Bone marrow (tissue), 2 donors: ENCODE measurements around the gene OR5J2.
"Not testable (repeated sequence)": the region's sequence is repeated elsewhere in the genome, so short reads cannot be mapped to it uniquely, and the experiment has no call there.

Experiments
- DNase-seq, 2 donors: peaks; one replicate each; lab custom pipeline; 2025; lab: John Stamatoyannopoulos, UW

Gene OR5J2

DNA sequence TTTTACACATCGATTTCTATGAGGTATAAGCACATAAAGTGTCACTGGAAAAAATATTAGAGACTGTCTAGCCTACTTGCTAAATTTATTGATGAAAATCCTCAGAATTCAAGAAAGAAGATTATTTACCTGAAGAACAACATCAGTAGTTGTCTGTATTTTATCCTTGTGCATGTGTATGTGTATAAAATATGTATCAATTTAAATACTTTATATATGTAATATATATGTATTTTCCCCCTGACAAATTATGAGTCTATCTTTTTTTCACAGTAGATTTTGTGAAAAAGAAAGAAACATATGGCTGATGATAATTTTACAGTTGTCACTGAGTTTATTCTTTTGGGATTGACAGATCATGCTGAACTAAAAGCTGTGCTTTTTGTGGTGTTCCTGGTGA lies at the start of gene OR5J2:
TSS of gene OR5J2 (plus strand) at position 301 of the 400 bp plus-strand sequence. CDS start at position 301, 0 bp downstream.
- DNase-seq = no peak

DNA sequence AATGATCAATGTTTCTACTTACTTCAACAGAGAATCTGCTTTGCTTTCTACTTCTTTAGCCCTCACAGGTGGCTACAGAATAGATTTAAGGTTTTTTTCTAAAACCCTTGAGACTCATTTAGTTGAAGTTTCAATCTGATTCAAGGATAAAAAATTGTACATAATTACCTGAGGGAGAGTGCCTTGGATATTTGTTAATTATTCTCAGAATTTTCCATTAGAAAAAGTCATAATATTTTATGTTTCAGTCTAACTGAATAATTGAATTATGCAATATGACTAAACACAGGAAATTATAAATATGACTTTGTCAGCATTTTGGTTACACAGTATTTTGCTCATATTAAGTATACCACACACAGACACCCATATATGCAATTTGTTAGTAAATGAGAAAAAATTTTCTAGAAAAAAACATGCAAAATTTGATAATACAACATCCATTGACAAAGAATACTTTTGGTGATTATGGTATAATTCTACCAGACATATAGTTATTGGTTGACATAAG lies 36.2 kb upstream of the OR5J2 start, which contains the start of gene OR8J3:
TSS of gene OR8J3 (minus strand) at position 51 of the 511 bp plus-strand sequence. CDS start 2,483 bp downstream, outside the sequence.
- no peak for DNase-seq

DNA sequence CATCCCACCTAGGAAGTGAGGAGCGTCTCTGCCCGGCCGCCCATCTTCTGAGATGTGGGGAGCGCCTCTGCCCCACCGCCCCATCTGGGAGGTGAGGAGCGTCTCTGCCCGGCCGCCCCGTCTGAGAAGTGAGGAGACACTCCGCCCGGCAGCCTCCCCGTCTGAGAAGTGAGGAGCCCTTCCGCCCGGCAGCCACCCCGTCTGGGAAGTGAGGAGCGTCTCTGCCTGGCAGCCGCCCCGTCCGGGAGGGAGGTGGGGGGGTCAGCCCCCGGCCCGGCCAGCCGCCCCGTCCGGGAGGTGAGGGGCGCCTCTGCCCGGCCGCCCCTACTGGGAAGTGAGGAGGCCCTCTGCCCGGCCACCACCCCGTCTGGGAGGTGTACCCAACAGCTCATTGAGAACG lies 32.7 kb upstream of the OR5J2 start:
- DNase-seq = not testable (repeated sequence)

DNA sequence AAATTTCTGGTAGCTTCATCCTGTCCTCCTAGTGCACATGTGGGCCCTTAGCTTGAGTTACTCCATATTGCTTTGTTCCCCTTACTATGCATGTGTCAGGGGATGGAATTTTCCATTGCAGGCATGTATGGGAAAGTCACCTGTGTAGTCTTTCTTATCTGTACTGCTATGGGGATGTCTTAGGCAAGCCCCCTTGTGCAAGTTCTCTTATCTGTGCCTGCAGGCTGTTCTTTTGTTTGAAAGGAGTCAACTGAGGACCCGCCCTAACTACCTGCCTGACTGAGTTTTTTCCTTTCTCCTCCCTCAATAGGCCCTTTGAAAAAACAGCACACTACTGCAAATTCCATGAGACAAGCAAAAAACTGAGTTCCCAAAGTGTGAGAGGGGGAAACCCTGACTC lies 25.0 kb upstream of the OR5J2 start:
- DNase-seq = no peak

GRCh38 chr11:56152333-56152732 lies 24.1 kb upstream of the OR5J2 start:
- no peak for DNase-seq

- no peak for DNase-seq
Observed at GRCh38 chr11:56160217-56160616, 16.2 kb upstream of the OR5J2 start, which contains the start of gene OR8K5. OR8K5 (minus strand) TSS chr11:56160317; CDS start chr11:56160317, 0 bp downstream.

- DNase-seq = no peak
Observed at GRCh38 chr11:56163804-56164203, 12.6 kb upstream of the OR5J2 start.

DNA sequence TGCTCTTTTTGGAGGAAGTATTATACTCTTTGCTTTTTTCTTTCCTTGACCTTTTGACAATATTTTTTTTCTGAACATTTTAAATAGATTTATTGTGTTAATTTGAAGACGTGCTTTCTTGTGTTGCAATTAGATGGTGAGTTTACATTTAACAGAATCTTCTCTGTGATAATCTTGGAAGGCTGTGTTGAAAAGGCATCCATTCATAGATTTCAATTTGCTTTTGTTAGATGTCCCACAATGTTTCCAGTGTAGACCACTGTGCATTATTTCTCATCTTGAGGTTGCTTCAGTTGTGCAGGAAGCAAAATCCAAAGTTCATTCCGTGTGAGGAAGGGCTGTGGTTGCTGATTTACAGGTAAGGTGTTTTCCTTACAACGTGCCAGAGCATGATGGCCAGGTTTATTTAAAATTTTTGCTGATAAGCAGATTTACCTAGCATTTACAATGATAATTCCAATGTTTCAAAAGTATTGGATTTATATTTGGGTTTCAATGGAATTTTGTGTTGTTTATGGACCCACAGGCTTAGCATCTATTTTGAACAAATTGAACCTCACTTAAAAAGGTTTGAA lies 4.1 kb upstream of the OR5J2 start:
- DNase-seq = no peak

DNA sequence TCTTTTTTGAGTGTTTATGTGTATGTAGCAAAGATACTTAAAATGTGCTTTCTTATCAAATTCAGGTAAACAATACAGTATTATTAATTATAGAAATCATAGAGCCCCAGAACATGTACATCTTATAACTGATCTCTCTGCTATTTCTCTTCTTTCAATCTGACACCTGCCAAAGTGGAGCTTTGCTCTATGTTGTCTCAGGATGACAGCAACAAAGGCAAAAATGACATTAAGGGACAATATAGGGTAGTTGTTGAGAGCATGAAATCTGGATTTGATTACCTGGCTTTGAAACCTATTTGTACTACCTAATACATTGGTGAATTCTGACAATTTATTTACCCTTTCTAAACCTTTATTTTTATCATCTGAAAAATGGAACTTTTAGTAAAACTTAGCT lies 7.0 kb downstream of the OR5J2 start:
- no peak for DNase-seq

GRCh38 chr11:56188602-56189001 lies 12.2 kb downstream of the OR5J2 start:
- DNase-seq = no peak

- no peak for DNase-seq
Observed at GRCh38 chr11:56196705-56197104, 20.3 kb downstream of the OR5J2 start.

DNA sequence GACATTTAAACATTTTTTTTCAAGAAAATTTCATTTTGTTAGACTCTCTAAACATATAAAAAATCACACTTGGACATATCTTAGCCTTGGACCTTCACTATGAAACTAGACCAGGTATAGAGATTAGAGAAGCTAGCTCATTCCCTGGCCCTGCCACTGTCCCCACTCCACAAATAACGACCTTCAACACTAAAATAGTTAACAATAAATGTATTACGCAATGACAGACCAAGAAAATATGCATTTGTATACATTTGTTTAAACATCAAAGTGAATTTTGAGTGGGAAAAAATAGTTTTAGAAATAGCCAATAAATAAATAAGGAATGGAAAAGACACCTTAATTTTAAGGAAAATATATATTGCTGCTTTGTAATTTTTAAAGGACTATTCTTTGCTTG lies 20.9 kb downstream of the OR5J2 start:
- DNase-seq = no peak

DNA sequence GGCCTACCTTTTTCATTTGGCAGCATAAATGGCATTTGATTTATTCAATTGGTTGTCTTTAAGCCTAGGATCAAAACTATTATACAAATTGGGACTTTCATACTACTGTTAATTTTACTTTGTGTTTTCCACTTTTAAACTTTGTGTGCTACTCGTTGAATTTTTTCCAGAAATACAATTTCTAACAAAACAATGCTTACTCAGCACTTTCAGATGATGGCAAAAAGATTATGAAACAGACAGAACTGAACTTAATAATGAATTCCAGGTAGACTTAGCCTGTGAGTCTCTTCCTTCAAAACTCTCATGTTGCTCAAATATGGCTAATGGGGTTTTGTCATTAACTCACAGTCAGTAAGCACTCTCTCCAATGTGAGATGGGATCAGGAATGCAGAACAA lies 31.4 kb downstream of the OR5J2 start:
- DNase-seq = no peak

DNA sequence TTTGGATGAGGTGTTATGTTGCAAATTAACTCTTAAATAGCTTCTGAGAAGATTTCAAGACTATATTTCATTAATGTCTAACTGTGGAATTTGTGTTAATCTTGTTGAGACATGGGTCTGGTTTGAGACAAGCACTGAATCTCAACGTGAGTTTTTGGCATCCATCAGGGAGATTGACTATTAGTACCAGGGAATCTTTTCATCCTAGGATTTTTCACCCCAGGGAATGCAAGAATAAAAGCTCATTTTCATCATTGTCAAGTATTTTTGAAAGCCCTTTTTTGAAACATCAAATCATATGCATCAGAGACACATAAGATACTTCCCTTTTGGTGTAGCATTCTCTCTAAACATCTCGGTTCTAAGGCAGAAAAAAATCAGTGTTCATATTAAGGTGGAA lies 38.1 kb downstream of the OR5J2 start:
- no peak for DNase-seq

GRCh38 chr11:56219735-56220134 lies 43.3 kb downstream of the OR5J2 start:
- not testable (repeated sequence) for DNase-seq
